GM12872 (cell line): ENCODE results near the gene PKP1.

Experiments used
- CTCF ChIP-seq: IDR thresholded peaks from 3 replicates; pipeline ENCODE4 v1.5.1; 2011; ENCODE audit warnings: low read depth, mild to moderate bottlenecking, low read length, moderate library complexity; ENCODE audit not compliant: insufficient read depth

PKP1 gene

GRCh38 chr1:201307231-201307630, 23.9 kb downstream of the PKP1 start:
- no peak for TF ChIP-seq CTCF

- no peak for TF ChIP-seq CTCF
These were observed 24.6 kb downstream of the PKP1 start for GRCh38 chr1:201307760-201308499.

DNA sequence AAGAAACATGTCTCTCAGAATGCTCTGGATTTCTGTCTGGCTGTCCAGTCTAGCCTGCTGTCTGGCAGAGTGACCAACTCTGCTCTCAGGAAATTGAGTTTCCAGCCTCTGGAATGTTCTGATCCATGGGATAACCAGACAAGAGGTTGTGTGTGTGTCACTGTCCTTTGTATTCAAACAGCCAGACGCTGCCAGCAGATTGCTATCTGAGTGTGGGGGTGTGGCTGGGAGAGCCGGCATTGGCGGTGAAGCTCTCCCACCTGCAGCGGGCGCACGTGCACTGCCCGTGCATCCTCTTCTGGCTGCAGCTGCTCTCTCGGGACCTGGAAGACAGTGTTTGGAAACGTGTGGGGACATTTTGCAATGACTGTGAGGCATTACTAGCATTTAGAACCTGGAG, 26.1 kb downstream of the PKP1 start:
- TF ChIP-seq CTCF, result peak; percentile 50

DNA sequence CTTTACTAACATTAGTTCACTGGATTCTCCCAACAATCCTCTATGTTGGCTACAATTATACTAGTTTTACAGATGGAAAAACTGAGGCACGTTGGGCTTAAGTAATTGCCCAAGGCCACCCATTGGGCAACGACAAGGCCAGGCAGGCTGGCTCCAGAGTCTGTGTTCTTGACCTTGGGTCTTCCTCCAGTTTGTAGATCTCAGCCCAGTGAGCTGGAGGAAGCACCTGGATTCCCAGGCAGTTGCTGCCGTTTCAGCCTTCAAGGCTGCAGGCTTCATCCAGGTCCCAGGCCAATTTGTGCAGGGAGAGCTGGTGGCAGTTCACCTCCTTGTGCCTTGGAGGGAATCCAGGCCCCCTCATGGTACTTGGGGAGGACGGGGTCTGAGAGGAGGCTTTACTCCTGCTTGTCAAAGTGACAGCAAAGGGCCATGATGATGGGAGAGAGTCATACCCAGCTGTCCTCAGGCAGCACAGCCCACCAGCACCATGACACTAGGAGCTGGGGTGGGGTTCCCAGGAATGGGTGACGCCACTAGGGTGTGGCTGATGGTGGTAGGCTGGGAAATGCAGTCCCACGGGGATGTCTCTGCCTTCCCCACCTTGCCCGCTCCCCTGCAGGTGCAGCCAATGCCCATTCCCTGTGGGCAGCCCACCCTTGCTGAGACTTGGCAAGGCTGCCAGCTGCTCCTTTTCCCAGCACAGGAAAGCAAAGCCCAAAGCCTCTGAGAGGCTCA, 27.1 kb downstream of the PKP1 start:
- no peak for TF ChIP-seq CTCF

DNA sequence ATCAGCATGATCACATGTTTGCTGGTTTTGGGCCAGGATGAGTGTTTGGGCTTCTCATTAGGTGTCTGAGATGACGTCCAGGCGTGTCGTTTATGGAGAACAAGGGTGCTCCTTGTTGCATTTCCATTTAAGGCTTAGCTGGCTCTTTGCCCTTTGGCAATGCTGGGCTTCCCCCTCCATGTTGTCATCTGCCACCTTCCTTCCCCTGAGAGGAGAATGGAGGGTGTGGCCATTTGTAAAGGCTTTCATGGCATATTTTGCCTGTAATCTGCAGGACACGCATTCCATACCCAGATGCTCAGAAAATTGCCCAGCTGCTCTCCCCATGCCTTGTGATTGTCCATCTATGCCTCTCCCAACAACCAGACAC, 27.7 kb downstream of the PKP1 start:
- no peak for TF ChIP-seq CTCF

DNA sequence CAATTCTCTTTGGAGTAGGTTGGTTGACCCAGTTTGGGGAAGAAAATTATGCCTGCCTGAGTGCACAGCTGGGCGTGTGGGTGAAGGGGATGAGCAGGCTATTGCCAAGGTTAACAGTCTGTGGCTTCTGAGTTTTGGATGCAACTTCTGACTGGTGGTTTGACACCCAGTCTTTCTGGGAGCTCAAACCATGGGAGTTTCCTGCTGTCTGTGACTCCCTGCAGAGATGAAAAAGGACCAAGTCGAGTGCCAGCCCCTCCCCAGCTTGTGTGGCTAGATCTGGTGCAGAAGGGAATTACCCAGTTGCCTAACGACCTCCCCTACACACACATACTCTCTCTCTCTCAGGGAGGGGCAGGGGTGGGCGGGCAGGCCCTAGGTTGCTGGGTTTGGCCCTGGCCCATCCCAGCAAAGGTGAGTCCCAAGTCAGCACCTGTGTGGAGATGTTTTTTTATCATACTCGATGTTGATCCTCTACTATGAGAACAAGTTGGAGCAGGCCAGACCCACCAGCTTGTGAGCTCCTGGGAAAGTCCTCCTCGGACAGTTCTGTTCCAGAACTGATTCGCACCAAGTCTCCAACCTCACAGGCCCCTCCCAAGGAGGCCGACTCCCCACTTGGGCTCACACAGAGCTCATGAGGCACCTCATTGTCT, 28.2 kb downstream of the PKP1 start:
- no peak for TF ChIP-seq CTCF

GRCh38 chr1:201312298-201312697, 29.0 kb downstream of the PKP1 start:
- no peak for TF ChIP-seq CTCF
